Brain microvascular endothelial cell (primary cell): ENCODE measurements around the gene UBE2R2.
"Not testable (repeated sequence)": the region's sequence is repeated elsewhere in the genome, so short reads cannot be mapped to it uniquely, and the experiment has no call there.

Source experiments
- DNase-seq: peaks from one replicate; pipeline ENCODE4 v3.0.0-alpha.2; 2020
- H3K27ac ChIP-seq: fragments of 250-450 bp; sonication (Bioruptor Pico); 2 replicates; pipeline ENCODE4 v1.5.1; 2020; ENCODE audit warnings: mild to moderate bottlenecking, moderate library complexity
- H3K27me3 ChIP-seq: fragments of 250-450 bp; sonication (Bioruptor Pico); replicated peaks from 2 replicates; pipeline ENCODE4 v1.5.1; 2020; ENCODE audit warnings: mild to moderate bottlenecking
- H3K36me3 ChIP-seq: fragments of 250-450 bp; sonication (Bioruptor Pico); replicated peaks from 2 replicates; pipeline ENCODE4 v1.5.1; 2020; ENCODE audit warnings: mild to moderate bottlenecking
- H3K4me3 ChIP-seq: 2 replicates; pipeline ENCODE4 v1.5.1; 2011; ENCODE audit warnings: low read depth, mild to moderate bottlenecking, control low read depth, low read length, moderate library complexity
- CTCF ChIP-seq: IDR thresholded peaks from 2 replicates; pipeline ENCODE4 v1.5.1; 2011; ENCODE audit warnings: low read depth, mild to moderate bottlenecking, moderate library complexity, low read length, control low read depth, inconsistent platforms; ENCODE audit errors: missing control alignments
- in situ Hi-C: cut with HindIII; loops from 2 replicates; pipeline ENCODE4 v1.10.0; 2017; ENCODE audit warnings: low sequenced_read_pairs, low pct_ligation_motif_present

Gene UBE2R2

GRCh38 chr9:33798545-33798944 lies 18.4 kb upstream of the UBE2R2 start:
- in situ Hi-C loops: no loop called here
- no peaks in the 10 kb centered on the region for H3K36me3 ChIP-seq

GRCh38 chr9:33799928-33800704 lies 16.8 kb upstream of the UBE2R2 start:
- Histone ChIP-seq H3K27ac (no peak overlapping the region), H3K36me3 (no peaks in the 10 kb centered on the region), H3K4me3 (no peak overlapping the region), H3K27me3 (no peaks in the 10 kb centered on the region)
- TF ChIP-seq CTCF: no peak
- in situ Hi-C loops: no loop called here
- DNase-seq: no peak

More at GRCh38 chr9:33798545-33798944, 18.4 kb upstream of the UBE2R2 start:
- Histone ChIP-seq H3K27me3 (no peaks in the 10 kb centered on the region), H3K4me3 (no peak overlapping the region), H3K27ac (no peak overlapping the region)
- no peak for TF ChIP-seq CTCF
- no peak for DNase-seq

- Histone ChIP-seq H3K27ac (no peak overlapping the region), H3K36me3 (no peaks in the 10 kb centered on the region), H3K27me3 (no peaks in the 10 kb centered on the region), H3K4me3 (no peak overlapping the region)
- in situ Hi-C loops: no loop called here
- DNase-seq: no peak
- TF ChIP-seq CTCF: no peak
Observed at GRCh38 chr9:33800886-33801285, 16.1 kb upstream of the UBE2R2 start.

GRCh38 chr9:33801943-33802500 lies 14.9 kb upstream of the UBE2R2 start:
- H3K36me3 ChIP-seq, DNase-seq, H3K27me3 ChIP-seq, in situ Hi-C loops, H3K27ac ChIP-seq, H3K4me3 ChIP-seq: not testable (repeated sequence)

- H3K27me3 ChIP-seq, H3K36me3 ChIP-seq, in situ Hi-C loops, H3K4me3 ChIP-seq, H3K27ac ChIP-seq, DNase-seq: not testable (repeated sequence)
Observed at GRCh38 chr9:33804196-33804595, 12.8 kb upstream of the UBE2R2 start.

GRCh38 chr9:33807156-33807555 lies 9.8 kb upstream of the UBE2R2 start:
- H3K27me3 ChIP-seq, in situ Hi-C loops, DNase-seq, H3K4me3 ChIP-seq, H3K36me3 ChIP-seq, H3K27ac ChIP-seq: not testable (repeated sequence)

- H3K4me3 ChIP-seq, DNase-seq, in situ Hi-C loops, H3K27me3 ChIP-seq, H3K27ac ChIP-seq, H3K36me3 ChIP-seq: not testable (repeated sequence)
Observed at GRCh38 chr9:33808979-33809322, 8.0 kb upstream of the UBE2R2 start.

- H3K36me3 ChIP-seq: no peaks in the 10 kb centered on the region
Observed at GRCh38 chr9:33809506-33809905, 7.5 kb upstream of the UBE2R2 start.

More at GRCh38 chr9:33809506-33809905, 7.5 kb upstream of the UBE2R2 start:
- TF ChIP-seq CTCF: no peak
- in situ Hi-C loops: no loop called here
- no peak for DNase-seq
- no peaks in the 10 kb centered on the region for H3K27me3 ChIP-seq
- no peak overlapping the region for H3K4me3 ChIP-seq
- H3K27ac ChIP-seq: no peak overlapping the region
